Right lobe of liver (tissue), 6 donors: ENCODE results near the gene FBL. TPM values are rescaled to one million over a fixed set of nuclear protein-coding genes. Genes with fewer than 3 reads are reported as not detected.

Experiments
- ATAC-seq, 4 donors: fragments of 200-7000 bp; cut with Tn5 transposase; one replicate each; pipeline ENCODE4 v1.9.1; 2020; ENCODE audit warnings: mild to moderate bottlenecking in 4 of 4, moderate library complexity in 4 of 4
- DNase-seq, 3 donors: peaks; one replicate each; pipeline ENCODE4 v3.0.0-alpha.2; 2020
- H3K27ac ChIP-seq, 3 donors: fragments of 200-600 bp; one replicate each; pipeline ENCODE4 v1.8.0; 2022
- H3K27me3 ChIP-seq, 2 donors: fragments of 200-600 bp; one replicate each; pipeline ENCODE4 v1.8.0; 2022
- H3K36me3 ChIP-seq, 4 donors: fragments of 200-600 bp; sonication (generic) in 1 of 4; one replicate each; pipeline versions ENCODE4 v1.5.1 to v1.8.0; 2017 to 2022; ENCODE audit warnings: control low read depth in 1 of 4
- H3K4me1 ChIP-seq, 4 donors: fragments of 200-600 bp; sonication (generic) in 1 of 4; one replicate each; pipeline versions ENCODE4 v1.5.1 to v1.8.0; 2017 to 2022; ENCODE audit warnings: control low read depth in 1 of 4
- H3K4me3 ChIP-seq, 3 donors: fragments of 200-600 bp; one replicate each; pipeline ENCODE4 v1.8.0; 2022
- H3K9me3 ChIP-seq, 4 donors: fragments of 200-600 bp; sonication (generic) in 1 of 4; one replicate each; pipeline versions ENCODE4 v1.5.1 to v1.8.0; 2017 to 2022; ENCODE audit warnings: control low read depth in 1 of 4
- POLR2A ChIP-seq: fragments of 450-650 bp; IDR thresholded peaks from one replicate; pipeline ENCODE4 v1.6.1; 2017; ENCODE audit warnings: antibody characterized with exemption, mild to moderate bottlenecking
- WGBS: methylation state at CpG from one replicate; pipeline ENCODE4 v1.1.6; 2018; ENCODE audit warnings: low coverage, low lambda C conversion rate; ENCODE audit not compliant: insufficient coverage; ENCODE audit errors: missing lambda C conversion rate; 5-methylcytosine and 5-hydroxymethylcytosine counted together
- intact Hi-C, 2 donors: fragments of 100-400 bp; cut with DNase I; formaldehyde crosslinking; loops; one replicate each; pipeline versions ENCODE4 v1.11.2 to v1.14.1; 2022
- total RNA-seq, 6 experiments: library from RNA; depleted of rRNA in 2 of 6; stranded (reverse); fragments of >200 nt in 2 of 6; fragmentation: NEBNext Ultra II Directional in 3 of 6; extraction: Animal tissue kit (Norgen Biotek cat#: 25700) in 3 of 6; gene quantifications; one replicate each; pipeline versions ENCODE4 v1.1.0 to v1.2.4, GENCODE V29; 2016 to 2023
- TF ChIP-seq, protein P1 (sequence below), 4 donors: fragments of 200-600 bp in 3 of 4; fragments of 450-650 bp in 1 of 4; IDR thresholded peaks; one replicate each; pipeline versions ENCODE4 v1.5.1 to v1.8.0; 2016 to 2022; ENCODE audit warnings: antibody characterized with exemption in 4 of 4, mild to moderate bottlenecking in 2 of 4
- donor health status: DM: no; HTN: yes; CAD: no.
- donor health status: DM: no; HTN: no; CAD: no.
- donor health status: DM: no; HTN: no; CAD: no.
- donor health status: DM: no; HTN: yes; CAD: no.
- donor health status: DM: no; HTN: yes; CAD: no.

The FBL gene
- total RNA-seq, 6 experiments from 2014 or later = 46.1 to 76.2 (median 51.4) TPM

DNA sequence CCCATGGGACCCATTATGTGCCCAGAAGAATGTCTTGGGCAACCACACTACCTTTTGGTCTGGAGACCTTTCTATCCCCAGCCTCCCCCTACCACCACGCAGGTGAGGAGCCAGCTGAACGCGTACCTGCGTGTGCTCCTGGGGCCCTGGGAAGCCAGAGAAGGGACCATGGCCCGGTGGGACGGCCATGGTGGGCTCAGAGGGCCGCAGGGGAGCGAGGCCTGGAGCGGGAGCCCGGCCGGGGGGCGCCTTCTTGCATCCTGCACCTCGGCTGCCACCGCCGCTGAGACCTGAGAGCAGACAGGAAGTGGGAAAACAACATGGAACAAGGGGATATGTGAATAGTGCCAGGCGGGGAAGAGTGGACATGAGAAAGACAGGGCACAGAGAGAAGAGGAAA lies 14.5 kb downstream of the FBL start:
- Histone ChIP-seq H3K4me1 (peaks cover 0 to 16% (median 3%) of the 10 kb centered on the region in 4 donors), H3K4me3 (no peak overlapping the region), H3K9me3 (no peaks in the 10 kb centered on the region), H3K36me3 (peaks cover 0 to 35% (median 7%) of the 10 kb centered on the region in 4 donors), H3K27me3 (no peaks in the 10 kb centered on the region), H3K27ac (no peak overlapping the region)
- intact Hi-C loops = no loop called here
- 89% methylated on average over 10 of the region's 16 CpGs for WGBS
- TF ChIP-seq POLR2A = no peak
- TF ChIP-seq, protein P1, sequence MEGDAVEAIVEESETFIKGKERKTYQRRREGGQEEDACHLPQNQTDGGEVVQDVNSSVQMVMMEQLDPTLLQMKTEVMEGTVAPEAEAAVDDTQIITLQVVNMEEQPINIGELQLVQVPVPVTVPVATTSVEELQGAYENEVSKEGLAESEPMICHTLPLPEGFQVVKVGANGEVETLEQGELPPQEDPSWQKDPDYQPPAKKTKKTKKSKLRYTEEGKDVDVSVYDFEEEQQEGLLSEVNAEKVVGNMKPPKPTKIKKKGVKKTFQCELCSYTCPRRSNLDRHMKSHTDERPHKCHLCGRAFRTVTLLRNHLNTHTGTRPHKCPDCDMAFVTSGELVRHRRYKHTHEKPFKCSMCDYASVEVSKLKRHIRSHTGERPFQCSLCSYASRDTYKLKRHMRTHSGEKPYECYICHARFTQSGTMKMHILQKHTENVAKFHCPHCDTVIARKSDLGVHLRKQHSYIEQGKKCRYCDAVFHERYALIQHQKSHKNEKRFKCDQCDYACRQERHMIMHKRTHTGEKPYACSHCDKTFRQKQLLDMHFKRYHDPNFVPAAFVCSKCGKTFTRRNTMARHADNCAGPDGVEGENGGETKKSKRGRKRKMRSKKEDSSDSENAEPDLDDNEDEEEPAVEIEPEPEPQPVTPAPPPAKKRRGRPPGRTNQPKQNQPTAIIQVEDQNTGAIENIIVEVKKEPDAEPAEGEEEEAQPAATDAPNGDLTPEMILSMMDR (IDR thresholded peaks at IDR 0.05) = no peak
- DNase-seq = no peak
- no peak for ATAC-seq

- Histone ChIP-seq H3K36me3 (peaks cover 0 to 31% (median 7%) of the 10 kb centered on the region in 4 donors), H3K27me3 (no peaks in the 10 kb centered on the region), H3K9me3 (no peaks in the 10 kb centered on the region), H3K4me3 (no peak overlapping the region), H3K4me1 (peaks cover 0 to 16% (median 3%) of the 10 kb centered on the region in 4 donors), H3K27ac (no peak overlapping the region)
- ATAC-seq = no peak
- intact Hi-C loops = no loop called here
- TF ChIP-seq, protein P1 (IDR thresholded peaks at IDR 0.05) = no peak
- TF ChIP-seq POLR2A = no peak
- no peak for DNase-seq
Observed at GRCh38 chr19:39830847-39831246, 15.3 kb downstream of the FBL start.

DNA sequence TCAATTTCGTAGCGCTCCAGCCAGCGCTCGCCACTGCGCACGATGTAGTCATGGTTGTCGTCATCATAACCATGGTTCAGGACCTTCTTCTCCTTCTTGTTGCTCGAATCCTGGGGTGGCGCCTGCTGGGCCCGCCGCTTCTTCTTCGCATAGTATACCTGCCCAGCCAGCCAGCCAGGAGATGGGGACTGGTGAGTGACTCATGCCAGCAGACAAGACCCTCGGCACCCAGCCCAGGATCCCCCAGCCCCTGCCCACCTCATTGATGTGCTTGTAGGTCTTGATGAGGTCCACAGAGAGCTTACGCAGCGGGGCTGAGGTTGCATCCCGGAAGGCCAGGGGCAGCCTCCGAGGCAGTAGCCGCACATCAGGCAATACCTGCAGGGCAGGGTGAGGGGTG lies 15.8 kb downstream of the FBL start:
- Histone ChIP-seq H3K9me3 (no peaks in the 10 kb centered on the region), H3K27me3 (no peaks in the 10 kb centered on the region), H3K36me3 (peaks cover 0 to 27% (median 7%) of the 10 kb centered on the region in 4 donors), H3K4me3 (no peak overlapping the region), H3K4me1 (peaks cover 0 to 16% (median 3%) of the 10 kb centered on the region in 4 donors), H3K27ac (no peak overlapping the region)
- no peak for DNase-seq
- ATAC-seq = no peak
- no peak for TF ChIP-seq POLR2A
- TF ChIP-seq, protein P1 (IDR thresholded peaks at IDR 0.05) = no peak
- 91% methylated on average over 13 of the region's 18 CpGs for WGBS
- intact Hi-C loops = no loop called here

DNA sequence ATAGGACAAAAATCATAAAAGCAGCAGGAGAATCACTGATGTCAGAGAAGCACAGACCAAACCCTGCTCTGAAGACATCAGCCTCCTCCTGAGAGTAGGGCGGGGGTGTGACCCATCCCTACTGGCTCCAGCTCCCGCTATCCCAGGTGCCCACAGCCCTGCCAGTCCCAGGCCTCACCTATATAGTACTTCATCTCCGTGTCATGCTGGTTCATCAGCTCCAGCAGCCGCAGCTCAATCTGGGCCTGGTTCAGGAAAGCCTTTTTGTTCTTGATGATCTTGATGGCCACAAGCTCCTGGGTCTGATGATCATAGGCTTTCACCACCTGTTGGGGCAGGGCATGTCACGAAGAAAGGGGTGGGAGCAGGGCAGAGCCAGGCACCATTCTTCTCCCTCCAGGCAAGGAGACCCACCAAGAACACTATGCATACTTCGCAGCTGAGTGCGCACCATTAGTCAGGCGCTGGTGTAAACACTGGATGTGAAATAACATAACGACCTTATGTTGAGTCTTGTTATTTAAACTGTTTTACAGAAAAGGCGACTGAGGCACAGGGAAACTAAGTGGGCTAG lies 16.4 kb downstream of the FBL start:
- H3K4me3 ChIP-seq = no peak overlapping the region
- H3K36me3 ChIP-seq = peaks cover 0 to 23% (median 5%) of the 10 kb centered on the region in 4 donors
- WGBS = 97% methylated on average over 8 of the region's 10 CpGs
- no peaks in the 10 kb centered on the region for H3K9me3 ChIP-seq
- H3K27ac ChIP-seq = no peak overlapping the region
- intact Hi-C loops = no loop called here
- no peak for DNase-seq
- H3K4me1 ChIP-seq = peaks cover 0 to 22% (median 5%) of the 10 kb centered on the region in 4 donors
- TF ChIP-seq, protein P1 (IDR thresholded peaks at IDR 0.05) = no peak
- no peak for TF ChIP-seq POLR2A
- H3K27me3 ChIP-seq = no peaks in the 10 kb centered on the region
- no peak for ATAC-seq
